Ascending aorta (tissue), 2 donors: ENCODE measurements around the gene KLHDC4. TPM values are rescaled to one million over a fixed set of nuclear protein-coding genes. Genes with fewer than 3 reads are reported as not detected.
"Not testable (repeated sequence)": the region's sequence is repeated elsewhere in the genome, so short reads cannot be mapped to it uniquely, and the experiment has no call there.

Experiments
- DNase-seq, 2 donors: peaks; one replicate each; pipeline ENCODE4 v3.0.0-alpha.2; 2019; ENCODE audit warnings: low spot score in 2 of 2
- H3K27ac ChIP-seq, 2 donors: fragments of 200-600 bp; sonication (generic); one replicate each; pipeline ENCODE4 v1.5.1; 2016 to 2017; ENCODE audit warnings: mild to moderate bottlenecking in 1 of 2
- H3K27me3 ChIP-seq: fragments of 200-600 bp; sonication (generic); one replicate; pipeline ENCODE4 v1.5.1; 2017
- H3K36me3 ChIP-seq, 2 donors: fragments of 200-600 bp; sonication (generic); one replicate each; pipeline ENCODE4 v1.5.1; 2016
- H3K4me1 ChIP-seq, 2 donors: fragments of 200-600 bp; sonication (generic); one replicate each; pipeline ENCODE4 v1.5.1; 2016 to 2017; ENCODE audit warnings: mild to moderate bottlenecking in 1 of 2
- H3K4me3 ChIP-seq, 2 donors: fragments of 200-600 bp; sonication (generic); one replicate each; pipeline ENCODE4 v1.5.1; 2016 to 2017; ENCODE audit warnings: mild to moderate bottlenecking in 1 of 2
- H3K9me3 ChIP-seq, 2 donors: fragments of 200-600 bp; sonication (generic); one replicate each; pipeline ENCODE4 v1.5.1; 2016
- CTCF ChIP-seq, 3 experiments: fragments of 200-600 bp in 2 of 3; fragments of 450-650 bp in 1 of 3; sonication (generic) in 2 of 3; IDR thresholded peaks; one replicate each; pipeline ENCODE4 v1.5.1; 2016 to 2019; ENCODE audit warnings: antibody characterized with exemption in 3 of 3, mild to moderate bottlenecking in 1 of 3, moderate library complexity in 1 of 3
- intact Hi-C: fragments of 100-400 bp; cut with DNase I; formaldehyde crosslinking; loops from one replicate; pipeline ENCODE4 v1.15.1; 2023
- total RNA-seq: library from RNA; depleted of rRNA; stranded (reverse); fragments of >200 nt; gene quantifications from one replicate; pipeline ENCODE4 v1.1.0, GENCODE V29; 2016

KLHDC4 gene
- 38.4 TPM for total RNA-seq

- Histone ChIP-seq H3K27ac (peak within 1 kb of the TSS; percentile 81 to 86), H3K4me3 (peak within 1 kb of the TSS; percentile 72 to 81), H3K4me1 (peaks cover 8 to 9% of the 10 kb centered on the region in 2 donors), H3K9me3 (no peaks in the 10 kb centered on the region), H3K27me3 (no peaks in the 10 kb centered on the region), H3K36me3 (peaks cover 3 to 17% of the 10 kb centered on the region in 2 donors)
- DNase-seq, result peak; percentile 57 to 94
- intact Hi-C loops, result loop anchor here (2.0 to 10.0 kb wide), 5 partner anchors 187 to 1479 kb away; partner anchors contain the start of genes CTU2, MAP1LC3B, RNF166 and ZC3H18
- no peak for TF ChIP-seq CTCF (IDR thresholded peaks at IDR 0.05)
Observed at GRCh38 chr16:87765776-87766484, at the start of gene KLHDC4. TSS of gene KLHDC4 (minus strand) at chr16:87765986. CDS start at chr16:87765890, 96 bp downstream.

GRCh38 chr16:87815567-87815966 lies 49.8 kb upstream of the KLHDC4 start:
- no peaks in the 10 kb centered on the region for H3K36me3 ChIP-seq
- H3K9me3 ChIP-seq, result peaks cover 12 to 16% of the 10 kb centered on the region in 2 donors
- no peak overlapping the region for H3K27ac ChIP-seq
- H3K4me3 ChIP-seq, result no peak overlapping the region
- H3K4me1 ChIP-seq, result no peaks in the 10 kb centered on the region
- DNase-seq, result no peak
- TF ChIP-seq CTCF (IDR thresholded peaks at IDR 0.05), result no peak
- intact Hi-C loops, result no loop called here
- H3K27me3 ChIP-seq, result no peaks in the 10 kb centered on the region

DNA sequence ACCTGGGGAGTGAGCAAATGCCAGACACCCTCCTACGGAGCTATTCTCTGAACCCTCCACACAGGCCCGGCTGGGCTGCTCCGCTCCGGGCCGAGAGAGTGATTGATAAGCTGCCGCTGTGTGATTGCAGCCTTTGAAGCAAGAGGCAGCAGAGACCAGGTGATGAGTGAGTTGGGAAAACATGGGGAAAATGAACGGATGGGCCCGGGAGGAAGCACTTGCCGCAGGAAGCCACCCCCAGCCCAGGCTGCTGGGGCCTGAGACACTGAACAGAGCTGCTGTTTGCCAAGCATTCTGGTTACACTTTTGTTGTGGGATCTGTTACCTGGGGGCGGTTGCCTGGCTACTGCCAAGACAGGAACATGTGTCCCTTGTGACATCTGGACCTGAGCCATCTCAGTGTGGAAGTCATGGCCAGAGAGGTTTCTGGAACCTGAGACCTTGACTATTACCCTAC lies 46.4 kb upstream of the KLHDC4 start:
- no peaks in the 10 kb centered on the region for H3K4me1 ChIP-seq
- no peaks in the 10 kb centered on the region for H3K36me3 ChIP-seq
- peaks cover 0 to 8% of the 10 kb centered on the region in 2 donors for H3K9me3 ChIP-seq
- TF ChIP-seq CTCF (IDR thresholded peaks at IDR 0.05), result no peak
- no peaks in the 10 kb centered on the region for H3K27me3 ChIP-seq
- intact Hi-C loops, result no loop called here
- DNase-seq, result no peak
- H3K4me3 ChIP-seq, result no peak overlapping the region
- no peak overlapping the region for H3K27ac ChIP-seq

DNA sequence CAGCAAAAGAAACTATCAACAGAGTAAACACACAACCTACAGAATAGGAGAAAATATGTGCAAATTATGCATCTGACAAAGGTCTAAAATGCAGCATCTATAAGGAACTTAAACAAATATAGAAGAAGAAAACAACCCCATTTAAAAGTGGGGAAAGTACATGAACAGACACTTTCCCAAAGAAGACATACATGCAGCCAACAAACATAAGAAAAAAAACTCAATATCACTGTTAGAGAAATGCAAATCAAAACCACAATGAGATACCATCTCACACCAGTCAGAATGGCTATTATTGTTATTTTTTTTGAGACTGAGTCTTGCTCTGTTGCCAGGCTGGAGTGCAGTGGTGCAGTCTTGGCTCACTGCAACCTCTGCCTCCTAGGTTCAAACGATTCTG lies 45.7 kb upstream of the KLHDC4 start:
- H3K9me3 ChIP-seq, H3K4me3 ChIP-seq, H3K36me3 ChIP-seq, H3K27me3 ChIP-seq, intact Hi-C loops, H3K27ac ChIP-seq, H3K4me1 ChIP-seq, DNase-seq: not testable (repeated sequence)

DNA sequence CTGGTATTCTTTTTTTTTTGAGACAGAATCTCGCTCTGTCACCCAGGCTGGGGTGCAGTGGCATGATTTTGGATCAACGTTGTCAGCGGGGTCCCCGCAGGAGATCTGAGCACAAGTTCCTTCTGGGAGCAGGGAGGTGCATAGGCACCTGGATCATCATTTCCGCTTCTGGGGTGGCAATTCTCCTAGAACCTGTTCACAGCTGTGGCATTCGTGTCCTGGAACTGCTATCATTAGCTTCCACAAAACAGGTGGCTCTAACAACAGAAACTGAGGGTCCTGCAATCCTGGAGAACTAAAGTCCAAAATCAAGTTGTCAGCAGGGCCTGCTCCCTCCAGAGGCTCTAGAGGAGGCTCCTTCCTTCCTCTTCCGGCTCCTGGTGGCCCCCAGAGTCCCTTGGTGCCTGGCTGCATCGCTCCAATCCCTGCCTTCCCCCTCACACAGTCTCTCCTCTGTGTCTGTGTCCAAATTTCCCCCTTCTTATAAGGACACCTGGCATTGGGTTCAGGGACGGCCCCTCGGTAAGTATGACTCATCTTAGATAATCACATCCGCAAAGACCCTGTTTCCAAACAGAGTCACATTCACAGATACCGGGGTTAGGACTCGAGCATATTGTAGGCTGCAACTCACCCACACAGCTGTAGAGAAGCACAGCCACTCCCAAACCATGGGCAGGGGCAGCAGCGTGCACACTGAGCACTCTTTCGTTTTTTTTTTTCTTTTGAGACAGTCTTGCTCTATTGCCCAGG lies 43.5 kb upstream of the KLHDC4 start:
- Histone ChIP-seq H3K27ac (no peak overlapping the region), H3K9me3 (no peaks in the 10 kb centered on the region), H3K4me1 (peaks cover 0 to 6% of the 10 kb centered on the region in 2 donors), H3K36me3 (no peaks in the 10 kb centered on the region), H3K27me3 (no peaks in the 10 kb centered on the region), H3K4me3 (no peak overlapping the region)
- TF ChIP-seq CTCF (IDR thresholded peaks at IDR 0.05), result no peak
- intact Hi-C loops, result no loop called here
- no peak for DNase-seq

GRCh38 chr16:87808108-87808507 lies 42.3 kb upstream of the KLHDC4 start:
- TF ChIP-seq CTCF (IDR thresholded peaks at IDR 0.05), result no peak

More at GRCh38 chr16:87808108-87808507, 42.3 kb upstream of the KLHDC4 start:
- Histone ChIP-seq H3K4me1 (peaks cover 0 to 6% of the 10 kb centered on the region in 2 donors), H3K27ac (no peak overlapping the region), H3K9me3 (no peaks in the 10 kb centered on the region), H3K36me3 (no peaks in the 10 kb centered on the region), H3K4me3 (no peak overlapping the region), H3K27me3 (no peaks in the 10 kb centered on the region)
- intact Hi-C loops, result no loop called here
- no peak for DNase-seq
